Placental pericyte (primary cell): Measurements from ENCODE around the gene GPR85. TPM values are rescaled to one million over a fixed set of nuclear protein-coding genes. Genes with fewer than 3 reads are reported as not detected.

Source experiments
- total RNA-seq: library from RNA; depleted of rRNA; stranded (reverse); fragments of >200 nt; gene quantifications from 2 replicates; pipeline ENCODE4 v1.2.3, GENCODE V29; 2012

GPR85 gene
- total RNA-seq = 0.44 and 1.0 TPM in 2 replicates

GRCh38 chr7:113086431-113086888, at the start of gene GPR85:
Gene GPR85 (minus strand): TSS chr7:113086827. CDS start chr7:113084721, 2,106 bp downstream.

GRCh38 chr7:113118074-113118959, 31.7 kb upstream of the GPR85 start, which contains the start of gene SMIM30:
Gene SMIM30 (minus strand): TSS chr7:113118554. CDS start chr7:113117578, 976 bp downstream.

Other genes with a start within 250 kb of the GPR85 start
- gene SMIM30, start 31.7 kb upstream of the GPR85 start, total RNA-seq = 14.9 and 45.1 TPM in 2 replicates